ENCODE measurements around the gene LY86. TPM values are rescaled to one million over a fixed set of nuclear protein-coding genes. Genes with fewer than 3 reads are reported as not detected.

Gene LY86
- total RNA-seq, 2 donors from 2014 or later, result 0.96 to 2.4 TPM

DNA sequence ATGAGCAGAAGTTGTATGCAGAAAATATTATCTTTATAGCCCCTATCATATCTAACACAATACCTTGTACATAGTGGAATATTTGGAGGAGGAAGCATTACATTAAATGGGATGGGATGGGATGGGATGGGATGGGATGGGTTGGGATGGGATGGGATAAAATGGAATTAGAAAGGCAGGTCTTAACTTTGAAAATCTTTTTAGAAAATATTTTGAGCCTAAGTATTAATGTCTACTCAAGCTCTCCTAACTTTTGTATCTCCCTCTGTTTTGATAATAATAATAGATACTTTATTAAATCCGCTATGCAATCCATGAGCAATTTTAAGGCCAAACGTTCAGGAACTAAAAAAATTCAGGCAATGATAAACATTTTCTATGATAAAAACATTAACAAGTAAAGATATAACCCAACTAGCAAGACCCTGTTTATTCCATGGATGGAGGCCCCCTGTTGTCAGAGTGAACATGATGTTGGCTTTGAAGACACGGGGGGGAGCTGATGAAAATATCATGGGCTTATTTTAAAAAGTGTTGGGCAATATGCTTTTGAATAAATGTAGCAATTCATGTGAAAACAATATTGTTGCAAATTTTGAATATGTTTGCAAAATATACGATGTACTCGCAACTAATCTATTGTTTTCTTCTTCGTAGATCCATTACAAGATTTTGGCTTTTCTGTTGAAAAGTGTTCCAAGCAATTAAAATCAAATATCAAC lies 35.9 kb downstream of the LY86 start:
- Mint-ChIP-seq H3K27ac (no peak overlapping the region), H3K9me3 (peaks cover 0 to 6% of the 10 kb centered on the region in 2 donors), H3K36me3 (no peaks in the 10 kb centered on the region)
- DNase-seq (ENCODE audit: low spot score in 2 of 2) (no peak), ATAC-seq (no peak)

DNA sequence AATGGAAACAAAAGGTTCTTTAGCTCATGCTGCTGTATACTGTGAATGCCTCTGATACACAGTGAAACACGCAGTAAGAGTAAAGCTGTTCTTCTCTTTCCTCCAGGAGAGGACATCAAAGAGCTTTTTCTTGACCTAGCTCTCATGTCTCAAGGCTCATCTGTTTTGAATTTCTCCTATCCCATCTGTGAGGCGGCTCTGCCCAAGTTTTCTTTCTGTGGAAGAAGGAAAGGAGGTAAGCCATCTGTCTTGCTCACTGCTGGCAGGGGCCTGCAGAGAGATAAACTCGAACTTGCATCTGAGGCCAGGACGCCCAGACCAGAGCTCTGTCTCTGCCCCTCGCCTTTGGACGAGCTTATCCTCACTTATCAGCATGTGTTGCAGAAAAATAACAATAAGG lies 37.7 kb downstream of the LY86 start:
- ATAC-seq (no peak), DNase-seq (ENCODE audit: low spot score in 2 of 2) (no peak)
- Mint-ChIP-seq H3K36me3 (no peaks in the 10 kb centered on the region), H3K9me3 (peaks cover 0 to 6% of the 10 kb centered on the region in 2 donors), H3K27ac (no peak overlapping the region)

DNA sequence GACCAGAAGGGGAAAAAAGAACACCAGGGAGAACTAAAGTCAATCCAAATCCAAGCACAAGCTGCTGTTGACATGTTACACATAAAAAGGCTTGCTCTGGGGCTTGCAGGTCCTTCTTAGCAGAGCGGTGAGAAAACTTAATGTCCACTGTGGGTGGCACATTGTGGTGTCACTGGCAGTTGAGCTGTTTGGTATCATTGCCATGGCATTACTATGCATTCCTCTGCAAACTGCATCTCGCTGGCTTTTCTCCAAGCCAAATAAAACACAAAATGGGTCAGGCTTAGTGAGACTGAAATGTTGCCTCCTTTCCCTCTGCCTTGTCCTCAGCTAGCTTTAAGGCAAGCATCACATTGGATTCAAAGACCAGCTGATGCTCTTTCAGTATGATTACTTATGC lies 40.9 kb downstream of the LY86 start:
- no peak overlapping the region for H3K27ac Mint-ChIP-seq
- ATAC-seq (no peak), DNase-seq (ENCODE audit: low spot score in 2 of 2) (no peak)
- H3K9me3 Mint-ChIP-seq, result no peaks in the 10 kb centered on the region
- no peaks in the 10 kb centered on the region for H3K36me3 Mint-ChIP-seq

- H3K9me3 Mint-ChIP-seq, result no peaks in the 10 kb centered on the region
- H3K27ac Mint-ChIP-seq, result no peak overlapping the region
- DNase-seq (ENCODE audit: low spot score in 2 of 2), result no peak
- no peaks in the 10 kb centered on the region for H3K36me3 Mint-ChIP-seq
- ATAC-seq, result no peak
These were observed 42.5 kb downstream of the LY86 start for GRCh38 chr6:6631053-6631452.

DNA sequence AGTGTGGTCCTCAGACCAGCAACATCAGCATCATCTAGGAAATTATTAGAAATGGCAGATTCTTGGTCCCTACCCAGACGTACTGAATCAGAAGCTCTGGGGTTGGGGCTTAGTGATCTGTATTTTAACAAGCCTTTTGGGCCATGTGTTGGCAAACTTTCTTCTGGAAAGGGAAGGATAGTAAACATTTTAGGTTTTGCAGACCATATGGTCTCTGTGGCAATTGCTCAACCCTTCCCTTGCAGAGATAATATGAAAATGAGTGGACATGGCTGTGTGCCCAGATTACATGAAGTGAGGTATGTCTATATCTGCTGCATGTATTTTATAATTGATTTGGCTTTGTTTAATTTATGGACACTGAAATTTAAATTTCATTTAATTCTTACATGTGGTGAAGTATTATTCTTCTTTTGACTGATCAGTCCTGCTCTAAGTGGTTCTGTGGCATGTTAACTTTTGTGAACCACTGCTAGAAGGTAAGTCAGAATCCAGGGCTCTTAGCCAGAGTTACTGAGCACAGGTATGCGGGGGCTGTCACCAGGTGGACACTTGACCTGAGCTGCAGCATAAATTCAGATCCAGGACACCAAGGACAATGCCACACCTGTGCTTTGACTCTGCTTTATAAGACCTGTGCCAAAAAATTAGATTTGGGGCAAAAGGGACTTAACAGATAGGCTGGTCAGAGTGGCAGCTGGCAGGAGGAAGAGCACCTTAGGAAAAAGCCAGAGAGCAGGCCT lies 43.2 kb downstream of the LY86 start:
- Mint-ChIP-seq H3K9me3 (no peaks in the 10 kb centered on the region), H3K27ac (no peak overlapping the region), H3K36me3 (no peaks in the 10 kb centered on the region)
- no peak for ATAC-seq
- DNase-seq (ENCODE audit: low spot score in 2 of 2), result no peak

DNA sequence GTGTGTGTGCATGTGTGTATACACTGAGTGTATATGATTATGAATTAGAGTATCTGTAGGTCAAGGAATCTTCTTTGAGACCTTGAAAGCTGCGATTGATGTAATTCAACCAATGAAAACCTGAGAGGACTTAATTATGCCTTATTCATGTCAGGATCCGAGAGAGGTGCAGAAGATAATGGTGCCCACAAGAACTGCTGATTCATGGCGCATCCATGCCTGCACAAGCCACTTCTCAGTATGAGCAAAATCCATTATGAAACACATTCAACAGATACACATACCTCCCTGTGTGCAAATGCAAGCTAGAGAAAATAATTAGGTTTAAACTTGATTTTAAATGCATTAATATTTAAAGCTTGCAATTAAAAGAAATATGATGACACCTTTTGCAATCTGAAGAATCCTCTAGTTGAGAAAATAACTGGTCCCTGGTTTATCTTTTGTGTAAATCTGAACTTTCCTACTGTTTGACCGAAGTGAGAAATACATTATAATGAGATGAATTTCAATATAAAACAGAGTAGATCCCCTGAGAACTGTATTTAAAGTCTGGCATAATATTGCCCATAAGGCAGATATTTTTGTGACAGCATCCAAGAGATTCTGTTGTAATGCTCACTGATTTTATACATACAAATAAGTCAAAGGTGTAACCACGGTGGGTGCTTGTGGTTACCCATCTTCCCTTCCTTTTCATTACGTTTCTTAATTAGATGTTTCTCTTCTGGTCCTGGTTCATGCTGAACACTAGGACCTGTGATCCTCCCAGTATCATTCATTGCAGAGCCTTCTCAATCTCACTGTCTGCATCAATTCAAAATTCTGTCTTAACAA lies 45.6 kb downstream of the LY86 start:
- Mint-ChIP-seq H3K9me3 (no peaks in the 10 kb centered on the region), H3K27ac (no peak overlapping the region), H3K36me3 (no peaks in the 10 kb centered on the region)
- ATAC-seq (no peak), DNase-seq (ENCODE audit: low spot score in 2 of 2) (no peak)

- H3K36me3 Mint-ChIP-seq, result peaks cover 0 to 5% of the 10 kb centered on the region in 2 donors
These were observed 46.2 kb downstream of the LY86 start for GRCh38 chr6:6634735-6635075.

GRCh38 chr6:6635291-6635690 lies 46.8 kb downstream of the LY86 start:
- ATAC-seq (no peak), DNase-seq (ENCODE audit: low spot score in 2 of 2) (no peak)
- Mint-ChIP-seq H3K36me3 (peaks cover 0 to 6% of the 10 kb centered on the region in 2 donors), H3K9me3 (peaks cover 0 to 5% of the 10 kb centered on the region in 2 donors), H3K27ac (peak overlapping the region in 1 of 2 donors; percentile 63)

More at GRCh38 chr6:6634735-6635075, 46.2 kb downstream of the LY86 start:
- H3K9me3 Mint-ChIP-seq, result peaks cover 0 to 4% of the 10 kb centered on the region in 2 donors
- DNase-seq (ENCODE audit: low spot score in 2 of 2) (no peak), ATAC-seq (no peak)
- H3K27ac Mint-ChIP-seq, result no peak overlapping the region

- ATAC-seq (no peak), DNase-seq (ENCODE audit: low spot score in 2 of 2) (no peak)
- Mint-ChIP-seq H3K27ac (no peak overlapping the region), H3K36me3 (peaks cover 0 to 6% of the 10 kb centered on the region in 2 donors), H3K9me3 (peaks cover 0 to 5% of the 10 kb centered on the region in 2 donors)
These were observed 47.3 kb downstream of the LY86 start for GRCh38 chr6:6635869-6636268.

- peaks cover 0 to 5% of the 10 kb centered on the region in 2 donors for H3K9me3 Mint-ChIP-seq
- H3K27ac Mint-ChIP-seq, result no peak overlapping the region
- ATAC-seq (no peak), DNase-seq (ENCODE audit: low spot score in 2 of 2) (no peak)
- peaks cover 0 to 6% of the 10 kb centered on the region in 2 donors for H3K36me3 Mint-ChIP-seq
These were observed 51.1 kb downstream of the LY86 start for GRCh38 chr6:6639572-6639971.

DNA sequence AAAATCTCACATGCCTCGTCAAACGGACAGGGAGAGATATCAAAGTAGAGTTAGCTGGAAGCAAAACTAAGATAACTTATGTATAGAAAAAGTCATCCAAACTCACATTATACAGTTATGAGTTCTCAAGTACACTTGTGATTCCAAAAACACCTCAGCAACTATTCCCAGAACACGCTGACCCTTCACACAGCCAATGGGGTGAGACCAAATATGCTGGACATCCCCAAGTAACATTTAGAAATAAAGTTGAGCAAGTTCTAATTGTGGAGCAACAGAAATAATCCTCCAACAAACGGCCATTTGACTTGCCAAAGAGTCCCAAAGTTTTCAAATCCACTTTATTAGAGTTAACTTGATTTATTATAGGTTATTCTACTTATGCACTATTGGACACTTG lies 52.4 kb downstream of the LY86 start:
- Mint-ChIP-seq H3K9me3 (peaks cover 0 to 5% of the 10 kb centered on the region in 2 donors), H3K36me3 (peaks cover 0 to 6% of the 10 kb centered on the region in 2 donors), H3K27ac (peak overlapping the region in 1 of 2 donors; percentile 48)
- ATAC-seq (no peak), DNase-seq (ENCODE audit: low spot score in 2 of 2) (no peak)

DNA sequence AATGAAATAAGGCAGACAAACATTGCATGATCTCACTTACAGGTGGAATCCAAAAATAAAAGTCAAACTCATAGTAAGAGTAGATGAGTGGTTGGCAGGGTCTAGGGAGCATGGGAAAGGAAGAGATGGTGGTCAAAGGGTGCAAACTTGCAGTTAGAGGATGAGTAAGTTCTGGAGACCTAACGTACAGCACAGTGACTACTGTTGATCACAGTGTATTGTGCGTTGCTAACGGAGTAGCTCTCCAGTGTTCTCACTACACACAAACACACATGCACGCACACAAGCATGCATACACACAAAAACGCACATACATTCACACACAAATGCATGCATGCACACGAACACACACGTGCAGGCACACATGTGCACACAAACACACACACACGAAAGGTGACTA lies 54.9 kb downstream of the LY86 start:
- peaks cover 0 to 6% of the 10 kb centered on the region in 2 donors for H3K36me3 Mint-ChIP-seq
- peak overlapping the region in 1 of 2 donors; percentile 22 for H3K27ac Mint-ChIP-seq
- peaks cover 0 to 5% of the 10 kb centered on the region in 2 donors for H3K9me3 Mint-ChIP-seq
- ATAC-seq (peak; percentile 78 to 98), DNase-seq (ENCODE audit: low spot score in 2 of 2) (no peak)

- Mint-ChIP-seq H3K27ac (no peak overlapping the region), H3K9me3 (no peaks in the 10 kb centered on the region), H3K36me3 (no peaks in the 10 kb centered on the region)
- ATAC-seq (no peak), DNase-seq (ENCODE audit: low spot score in 2 of 2) (no peak)
These were observed 56.9 kb downstream of the LY86 start for GRCh38 chr6:6645261-6645917.

DNA sequence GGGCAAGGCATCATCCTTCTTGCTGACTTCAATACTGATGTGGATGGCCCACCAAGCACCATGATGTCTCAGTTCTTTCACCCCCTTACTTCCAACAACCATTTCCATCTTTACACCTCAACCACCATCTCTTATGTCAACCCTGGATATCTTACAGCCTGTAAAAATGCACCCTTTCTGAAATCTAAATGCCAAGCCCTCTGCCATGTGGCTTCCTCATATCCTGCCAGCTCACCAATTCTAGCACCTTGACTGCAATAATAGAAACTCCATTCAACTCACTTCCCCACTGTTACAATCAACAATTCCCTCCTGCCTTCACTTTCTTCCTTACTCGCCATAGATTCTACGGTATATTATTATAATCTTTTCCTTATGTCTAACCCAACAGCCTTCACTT lies 57.9 kb downstream of the LY86 start:
- Mint-ChIP-seq H3K27ac (no peak overlapping the region), H3K9me3 (peaks cover 0 to 3% of the 10 kb centered on the region in 2 donors), H3K36me3 (no peaks in the 10 kb centered on the region)
- DNase-seq (ENCODE audit: low spot score in 2 of 2) (no peak), ATAC-seq (peak in 1 of 2 donors; percentile 72)

- no peak overlapping the region for H3K27ac Mint-ChIP-seq
- ATAC-seq, result no peak
- no peaks in the 10 kb centered on the region for H3K36me3 Mint-ChIP-seq
- DNase-seq (ENCODE audit: low spot score in 2 of 2), result no peak
- peaks cover 0 to 3% of the 10 kb centered on the region in 2 donors for H3K9me3 Mint-ChIP-seq
These were observed 58.3 kb downstream of the LY86 start for GRCh38 chr6:6646859-6647258.

DNA sequence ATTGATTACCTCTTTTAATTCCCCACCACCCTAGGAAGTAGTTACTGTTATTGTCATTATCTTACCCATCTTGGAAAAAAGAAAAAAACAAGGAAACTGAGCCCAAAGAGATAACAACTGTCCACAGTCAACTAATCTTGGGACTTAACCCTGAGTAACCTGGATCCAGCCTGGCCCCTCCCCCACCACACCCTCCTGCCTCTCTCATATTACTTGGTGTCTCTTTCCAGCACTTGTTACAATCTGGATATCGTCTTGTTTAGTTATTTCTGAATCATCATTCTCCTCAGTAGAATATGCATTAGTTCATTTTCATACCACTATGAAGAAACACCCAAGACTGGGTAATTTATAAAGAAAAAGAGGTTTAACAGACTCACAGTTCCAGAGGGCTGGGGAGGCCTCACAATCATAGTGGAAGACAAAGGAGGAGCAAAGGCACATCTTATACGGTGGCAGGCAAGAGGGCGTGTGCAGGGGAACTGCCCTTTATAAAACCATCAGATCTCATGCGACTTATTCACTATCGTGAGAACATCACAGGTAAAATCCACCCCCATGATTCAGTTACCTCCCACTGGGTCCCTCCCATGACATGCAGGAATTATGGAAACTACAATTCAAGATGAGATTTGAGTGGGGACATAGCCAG lies 60.3 kb downstream of the LY86 start:
- DNase-seq (ENCODE audit: low spot score in 2 of 2), result no peak
- Mint-ChIP-seq H3K9me3 (peaks cover 0 to 11% of the 10 kb centered on the region in 2 donors), H3K36me3 (peaks cover 0 to 14% of the 10 kb centered on the region in 2 donors), H3K27ac (peak overlapping the region in 1 of 2 donors; percentile 37)
- no peak for ATAC-seq

Measured in activated naive CD4-positive, alpha-beta T cell treated with anti-CD3 and anti-CD28 coated beads, Interleukin-2, amount 50 U/mL, for 72 hours (primary cell).